Mesothelial cell of epicardium (in vitro differentiated cells): ENCODE data around the gene ZNF787. TPM values are rescaled to one million over a fixed set of nuclear protein-coding genes. Genes with fewer than 3 reads are reported as not detected.

Experiments
- DNase-seq, 2 experiments: peaks; one replicate each; pipeline ENCODE4 v3.0.0; 2021; ENCODE audit warnings: low spot score in 2 of 2; ENCODE audit not compliant: unreplicated experiment in 2 of 2
- H3K27ac Mint-ChIP-seq: 2 replicates; pipeline ENCODE4 v1.8.0; 2021; ENCODE audit warnings: mixed read lengths
- H3K27me3 Mint-ChIP-seq: 2 replicates; pipeline ENCODE4 v1.8.0; 2021; ENCODE audit warnings: low read depth, mixed read lengths
- H3K36me3 Mint-ChIP-seq: 2 replicates; pipeline ENCODE4 v1.8.0; 2021; ENCODE audit warnings: mixed read lengths
- H3K4me1 Mint-ChIP-seq: 2 replicates; pipeline ENCODE4 v1.8.0; 2021; ENCODE audit warnings: mixed read lengths
- H3K4me3 Mint-ChIP-seq: 2 replicates; pipeline ENCODE4 v1.8.0; 2021; ENCODE audit warnings: mild to moderate bottlenecking, moderate library complexity, mixed read lengths
- H3K9me3 Mint-ChIP-seq: 2 replicates; pipeline ENCODE4 v1.8.0; 2021; ENCODE audit warnings: mixed read lengths
- CTCF ChIP-seq: fragments of 200-600 bp; sonication (generic); IDR thresholded peaks from one replicate; pipeline ENCODE4 v1.5.0; 2021; ENCODE audit warnings: antibody characterized with exemption; ENCODE audit not compliant: unreplicated experiment
- total RNA-seq: library from RNA; stranded (reverse); gene quantifications from 3 replicates; pipeline ENCODE4 v1.2.1, GENCODE V29; 2021

ZNF787 gene
- total RNA-seq, 1 donor from 2014 or later, result 35.5 TPM

- Mint-ChIP-seq H3K4me1 (no peaks in the 10 kb centered on the region), H3K27me3 (peaks cover 15% of the 10 kb centered on the region), H3K9me3 (peaks cover 15% of the 10 kb centered on the region), H3K36me3 (no peaks in the 10 kb centered on the region), H3K27ac (no peak overlapping the region), H3K4me3 (peak overlapping the region; percentile 51)
- peak in 1 of 2 experiments; percentile 79 for DNase-seq
- peak; percentile 85 for TF ChIP-seq CTCF
Observed at GRCh38 chr19:56066152-56067023, 54.7 kb downstream of the ZNF787 start.

- H3K36me3 Mint-ChIP-seq, result peaks cover 6% of the 10 kb centered on the region
- no peak for TF ChIP-seq CTCF
- H3K27ac Mint-ChIP-seq, result no peak overlapping the region
- DNase-seq, result no peak
- H3K27me3 Mint-ChIP-seq, result no peaks in the 10 kb centered on the region
- H3K4me1 Mint-ChIP-seq, result no peaks in the 10 kb centered on the region
- peaks cover 56% of the 10 kb centered on the region for H3K9me3 Mint-ChIP-seq
- no peak overlapping the region for H3K4me3 Mint-ChIP-seq
Observed at GRCh38 chr19:56053596-56053995, 67.5 kb downstream of the ZNF787 start.

Other genes starting within 250 kb of the ZNF787 start
- not detected in 3 replicates for gene NLRP13, start 189.0 kb downstream of the ZNF787 start, total RNA-seq
- gene NLRP8, start 173.5 kb downstream of the ZNF787 start, total RNA-seq, result not detected in 3 replicates
- not detected in 3 replicates for gene NLRP5, start 134.5 kb downstream of the ZNF787 start, total RNA-seq
- 61.3 to 66.1 TPM (median 63.6 TPM) in 3 replicates for gene ZNF444, start 20.0 kb upstream of the ZNF787 start, total RNA-seq
- not detected in 3 replicates for gene GALP, start 54.7 kb upstream of the ZNF787 start, total RNA-seq
- gene ZSCAN5B, start 76.5 kb upstream of the ZNF787 start, total RNA-seq, result 0.13 TPM in 1 of 3 replicates, not detected in the others
- gene ZSCAN5C, start 81.0 kb upstream of the ZNF787 start, total RNA-seq, result not detected in 3 replicates
- gene EDDM13, start 151.5 kb upstream of the ZNF787 start, total RNA-seq, result not detected in 3 replicates
- 14.8 to 18.8 TPM (median 15.3 TPM) in 3 replicates for gene ZSCAN5A, start 193.5 kb upstream of the ZNF787 start, total RNA-seq